ENCODE results near the gene EFNB2.

Gene EFNB2

DNA sequence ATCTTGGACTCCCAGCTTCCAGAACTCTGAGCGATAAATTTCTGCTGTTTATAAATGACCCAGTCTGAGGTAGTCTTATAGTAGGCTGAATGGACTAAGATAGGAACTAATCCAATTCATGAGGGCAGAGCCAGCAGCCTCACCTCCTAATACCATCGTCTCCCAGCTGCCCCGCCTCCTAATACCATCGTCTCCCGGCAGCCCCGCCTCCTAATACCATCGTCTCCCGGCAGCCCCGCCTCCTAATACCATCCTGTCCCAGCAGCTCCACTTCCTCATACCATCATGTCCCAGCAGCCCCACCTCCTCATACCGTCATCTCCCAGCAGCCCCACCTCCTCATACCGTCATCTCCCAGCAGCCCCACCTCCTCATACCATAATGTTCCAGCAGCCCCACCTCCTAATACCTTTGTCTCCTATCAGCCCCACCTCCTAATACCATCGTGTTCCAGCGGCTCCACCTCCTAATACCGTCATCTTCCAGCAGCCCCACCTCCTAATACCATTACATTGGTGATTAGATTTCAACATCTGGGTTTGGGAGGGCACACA is 34.9 kb upstream of the EFNB2 start (continued):
- TF ChIP-seq, protein P1, sequence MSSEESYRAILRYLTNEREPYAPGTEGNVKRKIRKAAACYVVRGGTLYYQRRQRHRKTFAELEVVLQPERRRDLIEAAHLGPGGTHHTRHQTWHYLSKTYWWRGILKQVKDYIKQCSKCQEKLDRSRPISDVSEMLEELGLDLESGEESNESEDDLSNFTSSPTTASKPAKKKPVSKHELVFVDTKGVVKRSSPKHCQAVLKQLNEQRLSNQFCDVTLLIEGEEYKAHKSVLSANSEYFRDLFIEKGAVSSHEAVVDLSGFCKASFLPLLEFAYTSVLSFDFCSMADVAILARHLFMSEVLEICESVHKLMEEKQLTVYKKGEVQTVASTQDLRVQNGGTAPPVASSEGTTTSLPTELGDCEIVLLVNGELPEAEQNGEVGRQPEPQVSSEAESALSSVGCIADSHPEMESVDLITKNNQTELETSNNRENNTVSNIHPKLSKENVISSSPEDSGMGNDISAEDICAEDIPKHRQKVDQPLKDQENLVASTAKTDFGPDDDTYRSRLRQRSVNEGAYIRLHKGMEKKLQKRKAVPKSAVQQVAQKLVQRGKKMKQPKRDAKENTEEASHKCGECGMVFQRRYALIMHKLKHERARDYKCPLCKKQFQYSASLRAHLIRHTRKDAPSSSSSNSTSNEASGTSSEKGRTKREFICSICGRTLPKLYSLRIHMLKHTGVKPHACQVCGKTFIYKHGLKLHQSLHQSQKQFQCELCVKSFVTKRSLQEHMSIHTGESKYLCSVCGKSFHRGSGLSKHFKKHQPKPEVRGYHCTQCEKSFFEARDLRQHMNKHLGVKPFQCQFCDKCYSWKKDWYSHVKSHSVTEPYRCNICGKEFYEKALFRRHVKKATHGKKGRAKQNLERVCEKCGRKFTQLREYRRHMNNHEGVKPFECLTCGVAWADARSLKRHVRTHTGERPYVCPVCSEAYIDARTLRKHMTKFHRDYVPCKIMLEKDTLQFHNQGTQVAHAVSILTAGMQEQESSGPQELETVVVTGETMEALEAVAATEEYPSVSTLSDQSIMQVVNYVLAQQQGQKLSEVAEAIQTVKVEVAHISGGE (tag by site-specific recombination; conservative IDR thresholded peaks at IDR 0.05; ENCODE audit: low read depth), result no peak
- TF ChIP-seq ZNF76 (tag by site-specific recombination; IDR thresholded peaks at IDR 0.05; ENCODE audit: borderline replicate concordance, low read depth) (peak; percentile 77), ZNF155 (tag by site-specific recombination; IDR thresholded peaks at IDR 0.05) (no peak), SALL2 (tag by site-specific recombination; IDR thresholded peaks at IDR 0.05; ENCODE audit: borderline replicate concordance) (no peak), SCRT2 (tag by site-specific recombination; IDR thresholded peaks at IDR 0.05) (no peak), ZBTB21 (tag by site-specific recombination; IDR thresholded peaks at IDR 0.05) (0 out of 2 replicates have a peak, but pooled peaks have one; percentile 15), ZNF248 (tag by site-specific recombination; IDR thresholded peaks at IDR 0.05) (no peak), GLIS1 (tag by site-specific recombination; IDR thresholded peaks at IDR 0.05) (no peak), ZNF670 (tag by site-specific recombination; IDR thresholded peaks at IDR 0.05; ENCODE audit: low read depth) (no peak), KLF9 (tag by site-specific recombination; IDR thresholded peaks at IDR 0.05; ENCODE audit: low read depth) (peak; percentile 54; the same call in 1 of the 2 replicates), ZNF18 (tag by site-specific recombination; IDR thresholded peaks at IDR 0.05) (no peak), ZNF645 (tag by site-specific recombination; IDR thresholded peaks at IDR 0.05) (no peak), ZNF830 (tag by site-specific recombination; IDR thresholded peaks at IDR 0.05; ENCODE audit: low read depth) (no peak), ZNF354C (tag by site-specific recombination; IDR thresholded peaks at IDR 0.05; ENCODE audit: borderline replicate concordance, low read depth) (no peak), KLF10 (tag by site-specific recombination; IDR thresholded peaks at IDR 0.05) (peak; percentile 84), ZNF398 (tag by site-specific recombination; IDR thresholded peaks at IDR 0.05) (no peak), ZNF639 (tag by site-specific recombination; IDR thresholded peaks at IDR 0.05) (no peak), ZNF837 (tag by site-specific recombination; IDR thresholded peaks at IDR 0.05) (no peak), ZNF791 (tag by site-specific recombination; IDR thresholded peaks at IDR 0.05) (no peak), ZSCAN16 (tag by site-specific recombination; IDR thresholded peaks at IDR 0.05) (no peak), BCL11B (tag by site-specific recombination; IDR thresholded peaks at IDR 0.05; ENCODE audit: low read depth) (no peak)
- TF ChIP-seq, protein P2, sequence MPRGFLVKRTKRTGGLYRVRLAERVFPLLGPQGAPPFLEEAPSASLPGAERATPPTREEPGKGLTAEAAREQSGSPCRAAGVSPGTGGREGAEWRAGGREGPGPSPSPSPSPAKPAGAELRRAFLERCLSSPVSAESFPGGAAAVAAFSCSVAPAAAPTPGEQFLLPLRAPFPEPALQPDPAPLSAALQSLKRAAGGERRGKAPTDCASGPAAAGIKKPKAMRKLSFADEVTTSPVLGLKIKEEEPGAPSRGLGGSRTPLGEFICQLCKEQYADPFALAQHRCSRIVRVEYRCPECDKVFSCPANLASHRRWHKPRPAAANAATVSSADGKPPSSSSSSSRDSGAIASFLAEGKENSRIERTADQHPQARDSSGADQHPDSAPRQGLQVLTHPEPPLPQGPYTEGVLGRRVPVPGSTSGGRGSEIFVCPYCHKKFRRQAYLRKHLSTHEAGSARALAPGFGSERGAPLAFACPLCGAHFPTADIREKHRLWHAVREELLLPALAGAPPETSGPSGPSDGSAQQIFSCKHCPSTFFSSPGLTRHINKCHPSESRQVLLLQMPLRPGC (tag by site-specific recombination; IDR thresholded peaks at IDR 0.05), result 0 out of 2 replicates have a peak, but pooled peaks have one; percentile 16
- TF ChIP-seq, protein P3, sequence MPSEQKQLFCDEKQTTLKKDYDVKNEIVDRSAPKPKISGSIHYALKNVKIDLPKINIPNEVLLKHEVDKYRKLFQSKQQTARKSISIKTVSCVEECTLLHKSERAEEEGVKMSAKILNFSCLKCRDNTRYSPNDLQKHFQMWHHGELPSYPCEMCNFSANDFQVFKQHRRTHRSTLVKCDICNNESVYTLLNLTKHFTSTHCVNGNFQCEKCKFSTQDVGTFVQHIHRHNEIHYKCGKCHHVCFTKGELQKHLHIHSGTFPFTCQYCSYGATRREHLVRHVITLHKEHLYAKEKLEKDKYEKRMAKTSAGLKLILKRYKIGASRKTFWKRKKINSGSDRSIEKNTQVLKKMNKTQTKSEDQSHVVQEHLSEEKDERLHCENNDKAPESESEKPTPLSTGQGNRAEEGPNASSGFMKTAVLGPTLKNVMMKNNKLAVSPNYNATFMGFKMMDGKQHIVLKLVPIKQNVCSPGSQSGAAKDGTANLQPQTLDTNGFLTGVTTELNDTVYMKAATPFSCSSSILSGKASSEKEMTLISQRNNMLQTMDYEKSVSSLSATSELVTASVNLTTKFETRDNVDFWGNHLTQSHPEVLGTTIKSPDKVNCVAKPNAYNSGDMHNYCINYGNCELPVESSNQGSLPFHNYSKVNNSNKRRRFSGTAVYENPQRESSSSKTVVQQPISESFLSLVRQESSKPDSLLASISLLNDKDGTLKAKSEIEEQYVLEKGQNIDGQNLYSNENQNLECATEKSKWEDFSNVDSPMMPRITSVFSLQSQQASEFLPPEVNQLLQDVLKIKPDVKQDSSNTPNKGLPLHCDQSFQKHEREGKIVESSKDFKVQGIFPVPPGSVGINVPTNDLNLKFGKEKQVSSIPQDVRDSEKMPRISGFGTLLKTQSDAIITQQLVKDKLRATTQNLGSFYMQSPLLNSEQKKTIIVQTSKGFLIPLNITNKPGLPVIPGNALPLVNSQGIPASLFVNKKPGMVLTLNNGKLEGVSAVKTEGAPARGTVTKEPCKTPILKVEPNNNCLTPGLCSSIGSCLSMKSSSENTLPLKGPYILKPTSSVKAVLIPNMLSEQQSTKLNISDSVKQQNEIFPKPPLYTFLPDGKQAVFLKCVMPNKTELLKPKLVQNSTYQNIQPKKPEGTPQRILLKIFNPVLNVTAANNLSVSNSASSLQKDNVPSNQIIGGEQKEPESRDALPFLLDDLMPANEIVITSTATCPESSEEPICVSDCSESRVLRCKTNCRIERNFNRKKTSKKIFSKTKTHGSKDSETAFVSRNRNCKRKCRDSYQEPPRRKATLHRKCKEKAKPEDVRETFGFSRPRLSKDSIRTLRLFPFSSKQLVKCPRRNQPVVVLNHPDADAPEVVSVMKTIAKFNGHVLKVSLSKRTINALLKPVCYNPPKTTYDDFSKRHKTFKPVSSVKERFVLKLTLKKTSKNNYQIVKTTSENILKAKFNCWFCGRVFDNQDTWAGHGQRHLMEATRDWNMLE (tag by site-specific recombination; conservative IDR thresholded peaks at IDR 0.05; ENCODE audit: low read depth), result no peak
